Measurements from ENCODE around the gene SLAMF6. TPM values are rescaled to one million over a fixed set of nuclear protein-coding genes. Genes with fewer than 3 reads are reported as not detected.
"Not testable (repeated sequence)": the region's sequence is repeated elsewhere in the genome, so short reads cannot be mapped to it uniquely, and the experiment has no call there.

SLAMF6 gene
- total RNA-seq (0.53 TPM), polyA plus RNA-seq (1.1 TPM)

- H3K36me3 ChIP-seq (ENCODE audit: insufficient read depth): no peaks in the 10 kb centered on the region
- H3K4me3 ChIP-seq (ENCODE audit: low read depth, low read length): peak within 1 kb of the TSS; percentile 21
- WGBS: 69% methylated on average over 11 of the region's 11 CpGs
These were observed at the start of gene SLAMF6 for GRCh38 chr1:160522622-160523345. Gene SLAMF6, minus strand, starts transcription at chr1:160523255. Its CDS starts 63 bp downstream, at chr1:160523192.

DNA sequence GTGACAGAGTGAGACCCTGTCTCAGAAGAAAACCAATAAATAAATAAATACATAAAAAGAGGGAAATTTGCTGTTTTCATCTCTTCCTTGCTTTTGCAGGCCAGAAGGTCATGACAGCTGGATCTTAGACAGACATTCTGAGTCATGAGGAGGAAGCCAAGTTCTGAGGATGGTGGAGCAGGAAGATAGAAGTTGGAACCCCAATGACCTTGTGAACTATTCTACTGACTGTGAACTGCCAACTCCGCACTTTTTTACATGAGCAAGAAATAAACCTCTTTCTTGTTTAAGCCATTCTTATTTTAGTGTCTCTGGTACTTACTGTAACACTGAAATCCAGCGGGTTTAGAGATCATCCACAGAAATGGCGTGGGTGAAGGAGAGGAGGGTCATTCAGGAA is 47.8 kb upstream of the SLAMF6 start:
- DNase-seq (ENCODE audit: extremely low spot score): no peak
- 86% methylated on average over 3 of the region's 3 CpGs for WGBS

More at GRCh38 chr1:160522622-160523345, at the start of gene SLAMF6:
- H3K4me1 ChIP-seq (ENCODE audit: insufficient read depth): no peaks in the 10 kb centered on the region
- no peak for DNase-seq (ENCODE audit: extremely low spot score)
- H3K27ac ChIP-seq (ENCODE audit: low read depth): no peak within 1 kb of the TSS

DNA sequence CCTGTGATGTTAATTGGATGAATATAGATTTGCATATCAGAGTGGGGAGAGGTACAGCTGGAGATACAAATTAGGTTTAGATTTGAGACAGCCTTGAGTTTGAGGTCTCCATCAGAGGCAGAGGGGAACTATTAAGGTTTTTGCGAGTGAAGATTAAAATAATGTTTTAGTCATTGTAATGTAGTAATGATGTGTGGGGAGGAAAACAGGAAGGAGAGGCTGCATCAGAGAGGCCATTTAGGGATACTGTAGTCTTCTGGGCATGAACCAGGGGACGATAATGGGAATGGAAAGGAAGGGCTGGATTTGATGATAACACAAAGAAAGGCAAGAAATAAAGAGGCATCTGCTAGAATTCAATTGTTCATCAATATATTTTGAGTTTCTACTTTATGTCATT is 46.8 kb upstream of the SLAMF6 start:
- H3K4me3 ChIP-seq (ENCODE audit: low read depth, low read length): no peak overlapping the region
- WGBS: 74% methylated on average over 2 of the region's 2 CpGs
- no peak for DNase-seq (ENCODE audit: extremely low spot score)

More for the DNA sequence above, 47.8 kb upstream of the SLAMF6 start:
- Histone ChIP-seq H3K27ac (ENCODE audit: low read depth) (no peak overlapping the region), H3K4me3 (ENCODE audit: low read depth, low read length) (no peak overlapping the region), H3K36me3 (ENCODE audit: insufficient read depth) (no peaks in the 10 kb centered on the region), H3K4me1 (ENCODE audit: insufficient read depth) (no peaks in the 10 kb centered on the region)

DNA sequence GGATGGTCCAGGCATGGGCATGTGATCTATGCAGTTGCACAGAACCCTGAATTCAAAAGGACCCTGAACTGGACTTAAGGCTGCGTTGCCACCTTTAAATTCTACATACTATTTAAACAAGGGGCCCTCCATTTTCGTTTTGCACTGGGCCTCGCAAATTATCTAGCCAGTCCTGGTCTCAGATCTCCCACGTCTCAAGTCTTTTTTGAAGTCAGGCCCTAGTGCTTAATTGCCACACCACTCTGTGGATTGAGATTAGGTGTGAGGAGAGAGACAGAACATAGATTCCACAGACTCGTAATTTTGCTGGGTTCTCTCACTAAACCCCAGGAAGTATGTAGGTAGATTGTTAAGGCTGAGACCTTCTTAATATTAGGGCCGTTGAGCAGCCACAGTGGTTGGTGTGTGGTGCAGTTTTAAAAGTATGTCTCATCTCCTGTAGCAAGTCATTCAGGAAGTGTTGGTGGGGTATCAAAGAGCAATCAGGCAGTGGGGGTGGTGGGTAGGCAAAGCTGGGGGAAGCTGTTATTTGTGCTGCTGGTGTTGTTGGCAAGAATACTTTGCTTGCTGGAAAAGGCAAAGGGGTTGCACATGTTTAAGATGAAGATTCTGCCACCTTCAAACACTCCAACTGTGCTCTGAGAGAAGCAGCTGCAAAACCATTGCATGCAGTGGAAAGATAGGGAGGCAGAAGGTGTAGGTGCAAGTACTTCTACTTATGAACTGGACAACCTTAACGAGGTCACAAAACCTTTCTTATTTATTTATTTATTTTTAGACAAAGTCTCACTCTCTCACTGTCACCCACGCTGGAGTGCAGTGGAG is 45.0 kb upstream of the SLAMF6 start:
- Histone ChIP-seq H3K4me1 (ENCODE audit: insufficient read depth) (no peaks in the 10 kb centered on the region), H3K36me3 (ENCODE audit: insufficient read depth) (no peaks in the 10 kb centered on the region), H3K4me3 (ENCODE audit: low read depth, low read length) (no peak overlapping the region), H3K27ac (ENCODE audit: low read depth) (no peak overlapping the region)
- WGBS: 54% methylated on average over 8 of the region's 8 CpGs
- no peak for DNase-seq (ENCODE audit: extremely low spot score)

More for the DNA sequence above, 46.8 kb upstream of the SLAMF6 start:
- Histone ChIP-seq H3K4me1 (ENCODE audit: insufficient read depth) (no peaks in the 10 kb centered on the region), H3K36me3 (ENCODE audit: insufficient read depth) (no peaks in the 10 kb centered on the region), H3K27ac (ENCODE audit: low read depth) (no peak overlapping the region)

GRCh38 chr1:160567341-160567740 is 44.3 kb upstream of the SLAMF6 start:
- Histone ChIP-seq H3K4me3 (ENCODE audit: low read depth, low read length) (no peak overlapping the region), H3K36me3 (ENCODE audit: insufficient read depth) (no peaks in the 10 kb centered on the region), H3K27ac (ENCODE audit: low read depth) (no peak overlapping the region), H3K4me1 (ENCODE audit: insufficient read depth) (no peaks in the 10 kb centered on the region)
- no peak for DNase-seq (ENCODE audit: extremely low spot score)
- WGBS: 66% methylated on average over 5 of the region's 5 CpGs

- no peaks in the 10 kb centered on the region for H3K4me1 ChIP-seq (ENCODE audit: insufficient read depth)
- WGBS: 53% methylated on average over 4 of the region's 4 CpGs
- H3K27ac ChIP-seq (ENCODE audit: low read depth): no peak overlapping the region
- no peak for DNase-seq (ENCODE audit: extremely low spot score)
- H3K36me3 ChIP-seq (ENCODE audit: insufficient read depth): no peaks in the 10 kb centered on the region
- H3K4me3 ChIP-seq (ENCODE audit: low read depth, low read length): no peak overlapping the region
These were observed 42.5 kb upstream of the SLAMF6 start for GRCh38 chr1:160565564-160565963.

DNA sequence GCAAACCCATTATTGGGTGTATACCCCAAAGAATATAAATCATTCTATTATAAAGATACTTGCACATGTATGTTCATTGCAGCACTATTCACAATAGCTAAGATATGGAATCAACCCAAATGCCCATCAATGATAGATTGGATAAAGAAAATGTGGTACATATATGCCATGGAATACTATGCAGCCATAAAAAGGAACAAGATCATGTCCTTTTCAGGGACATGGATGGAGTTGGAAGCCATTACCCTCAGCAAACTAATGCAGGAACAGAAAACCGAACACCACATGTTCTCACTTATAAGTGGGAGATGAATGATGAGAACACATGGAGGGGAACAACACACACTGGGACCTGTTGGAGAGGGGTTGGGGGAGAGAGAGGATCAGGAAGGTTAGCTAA is 40.2 kb upstream of the SLAMF6 start:
- H3K4me1 ChIP-seq (ENCODE audit: insufficient read depth); H3K36me3 ChIP-seq (ENCODE audit: insufficient read depth); H3K27ac ChIP-seq (ENCODE audit: low read depth); DNase-seq (ENCODE audit: extremely low spot score); H3K4me3 ChIP-seq (ENCODE audit: low read depth, low read length): not testable (repeated sequence)
- 90% methylated on average over 1 of the region's 1 CpG for WGBS

- not testable (repeated sequence) for DNase-seq (ENCODE audit: extremely low spot score); H3K4me1 ChIP-seq (ENCODE audit: insufficient read depth); H3K27ac ChIP-seq (ENCODE audit: low read depth); H3K36me3 ChIP-seq (ENCODE audit: insufficient read depth); H3K4me3 ChIP-seq (ENCODE audit: low read depth, low read length)
- WGBS: 82% methylated on average over 2 of the region's 2 CpGs
These were observed 39.7 kb upstream of the SLAMF6 start for GRCh38 chr1:160562745-160563144.

DNA sequence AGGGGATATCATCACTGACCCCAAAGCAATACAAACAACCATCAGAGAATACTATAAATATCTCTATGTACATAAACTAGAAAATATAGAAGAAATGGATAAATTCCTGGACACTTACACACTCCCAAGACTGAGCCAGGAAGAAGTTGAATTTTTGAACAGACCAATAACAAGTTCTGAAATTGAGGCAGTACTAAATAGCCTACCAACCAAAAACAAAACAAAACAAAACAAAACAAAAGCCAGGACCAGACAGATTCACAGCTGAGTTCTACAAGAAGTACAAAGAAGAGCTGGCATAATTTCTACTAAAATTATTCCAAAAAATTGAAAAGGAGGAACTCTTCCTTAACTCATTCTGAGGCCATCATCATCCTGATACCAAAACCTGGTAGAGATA is 37.8 kb upstream of the SLAMF6 start:
- Histone ChIP-seq H3K36me3 (ENCODE audit: insufficient read depth) (no peaks in the 10 kb centered on the region), H3K4me1 (ENCODE audit: insufficient read depth) (no peaks in the 10 kb centered on the region), H3K4me3 (ENCODE audit: low read depth, low read length) (no peak overlapping the region), H3K27ac (ENCODE audit: low read depth) (no peak overlapping the region)
- DNase-seq (ENCODE audit: extremely low spot score): no peak

DNA sequence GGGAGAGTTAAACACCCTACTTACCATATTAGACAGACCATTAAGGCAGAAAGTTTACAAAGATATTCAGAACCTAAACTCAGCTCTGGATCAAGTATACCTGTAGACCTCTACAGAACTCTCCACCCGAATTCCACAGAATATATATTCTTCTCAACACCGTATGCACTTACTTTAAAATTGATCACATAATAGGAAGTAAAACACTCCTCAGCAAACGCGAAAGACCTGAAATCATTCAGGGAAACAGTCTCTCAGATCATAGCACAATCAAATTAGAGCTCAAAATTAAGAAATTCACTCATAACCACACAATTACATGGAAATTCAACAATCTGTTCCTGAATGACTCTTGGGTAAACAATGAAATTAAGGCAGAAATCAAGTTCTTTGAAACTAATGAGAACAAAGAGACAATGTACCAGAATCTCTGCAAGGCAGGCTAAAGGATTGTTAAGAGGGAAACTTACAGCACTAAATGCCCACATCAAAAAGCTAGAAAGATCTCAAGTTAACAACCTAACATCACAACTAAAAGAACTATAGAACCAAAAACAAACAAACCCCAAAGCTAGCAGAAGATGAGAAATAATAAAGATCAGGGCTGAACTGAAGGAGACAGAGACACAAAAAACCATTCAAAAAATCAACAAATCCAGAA is 37.1 kb upstream of the SLAMF6 start:
- Histone ChIP-seq H3K36me3 (ENCODE audit: insufficient read depth) (no peaks in the 10 kb centered on the region), H3K4me3 (ENCODE audit: low read depth, low read length) (no peak overlapping the region), H3K4me1 (ENCODE audit: insufficient read depth) (no peaks in the 10 kb centered on the region), H3K27ac (ENCODE audit: low read depth) (no peak overlapping the region)
- no peak for DNase-seq (ENCODE audit: extremely low spot score)
- WGBS: 75% methylated on average over 4 of the region's 4 CpGs

DNA sequence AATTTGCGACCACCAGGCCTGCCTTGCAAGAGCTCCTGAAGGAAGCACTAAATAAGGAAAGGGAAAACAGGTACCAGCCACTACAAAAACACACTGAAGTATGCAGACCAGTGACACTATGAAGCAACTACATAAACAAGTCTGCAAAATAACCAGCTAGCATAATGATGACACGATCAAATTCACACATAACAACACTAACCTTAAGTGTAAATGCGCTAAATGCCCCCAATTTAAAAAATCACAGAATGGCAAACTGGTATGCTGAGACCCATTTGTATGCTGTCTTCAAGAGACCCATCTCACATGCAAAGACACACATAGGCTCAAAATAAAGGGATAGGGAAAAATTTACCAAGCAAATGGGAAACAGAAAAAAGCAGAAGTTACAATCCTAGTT is 36.4 kb upstream of the SLAMF6 start:
- not testable (repeated sequence) for DNase-seq (ENCODE audit: extremely low spot score); H3K27ac ChIP-seq (ENCODE audit: low read depth); H3K36me3 ChIP-seq (ENCODE audit: insufficient read depth); H3K4me1 ChIP-seq (ENCODE audit: insufficient read depth); H3K4me3 ChIP-seq (ENCODE audit: low read depth, low read length)
- 85% methylated on average over 3 of the region's 3 CpGs for WGBS

DNA sequence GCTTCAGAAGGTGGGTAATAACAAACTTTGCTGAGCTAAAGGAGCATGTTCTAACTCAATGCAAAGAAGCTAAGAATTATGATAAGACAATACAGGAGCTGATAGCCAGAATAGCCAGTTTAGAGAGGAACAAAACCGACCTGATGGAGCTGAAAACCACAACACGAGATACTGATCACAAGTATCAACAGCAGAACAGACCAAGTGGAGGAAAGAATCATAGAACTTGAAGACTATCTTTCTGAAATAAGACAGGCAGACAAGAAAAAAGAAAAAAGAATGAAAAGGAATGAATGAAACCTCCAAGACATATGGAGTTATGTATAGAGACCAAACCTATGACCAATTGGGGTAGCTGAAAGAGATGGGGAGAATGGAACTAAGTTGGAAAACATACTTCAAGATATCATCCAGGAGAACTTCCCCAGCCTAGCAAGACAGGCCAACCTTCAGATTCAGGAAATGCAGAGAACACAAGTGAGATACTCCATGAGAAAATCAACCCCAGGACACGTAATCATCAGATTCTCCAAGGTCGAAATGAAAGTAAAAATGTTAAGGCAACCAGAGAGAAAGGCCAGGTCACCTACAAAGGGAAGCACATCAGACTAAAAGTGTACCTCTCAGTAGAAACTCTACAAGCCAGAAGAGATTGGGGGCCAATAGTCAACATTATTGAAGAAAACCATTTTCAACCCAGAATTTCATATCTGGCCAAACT is 35.8 kb upstream of the SLAMF6 start:
- H3K36me3 ChIP-seq (ENCODE audit: insufficient read depth): no peaks in the 10 kb centered on the region
- no peak for DNase-seq (ENCODE audit: extremely low spot score)
- WGBS: 76% methylated on average over 4 of the region's 4 CpGs
- no peak overlapping the region for H3K4me3 ChIP-seq (ENCODE audit: low read depth, low read length)
- H3K4me1 ChIP-seq (ENCODE audit: insufficient read depth): no peaks in the 10 kb centered on the region
- no peak overlapping the region for H3K27ac ChIP-seq (ENCODE audit: low read depth)

DNA sequence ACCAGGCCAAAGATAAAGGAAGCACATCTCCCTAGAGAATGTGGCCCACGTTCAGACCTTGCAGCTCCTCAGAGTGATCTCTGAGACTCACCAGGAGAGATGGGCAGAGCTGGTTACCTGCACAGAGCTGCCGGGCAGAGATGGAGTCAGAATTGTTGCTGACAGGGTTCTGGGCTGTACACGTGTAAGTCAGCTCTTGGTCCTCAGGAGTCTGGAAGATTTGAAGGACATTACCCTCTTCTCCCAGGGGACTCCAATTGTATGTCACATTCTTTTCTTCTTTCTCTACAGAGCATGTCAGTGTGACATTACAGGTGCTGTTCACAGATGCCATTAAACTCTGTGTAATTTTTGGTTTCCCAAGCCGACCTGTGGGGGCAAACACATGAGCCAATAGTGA is 30.7 kb upstream of the SLAMF6 start:
- Histone ChIP-seq H3K4me1 (ENCODE audit: insufficient read depth) (no peaks in the 10 kb centered on the region), H3K36me3 (ENCODE audit: insufficient read depth) (no peaks in the 10 kb centered on the region), H3K4me3 (ENCODE audit: low read depth, low read length) (no peak overlapping the region), H3K27ac (ENCODE audit: low read depth) (no peak overlapping the region)
- DNase-seq (ENCODE audit: extremely low spot score): no peak
- 62% methylated on average over 4 of the region's 4 CpGs for WGBS

All from urinary bladder (tissue), 4 donors.